Gastrocnemius medialis (tissue), 4 donors: Measurements from ENCODE around the gene MBNL1.

Experiments used
- CTCF ChIP-seq, 5 experiments: fragments of 450-650 bp in 3 of 5; fragments of 200-600 bp in 2 of 5; sonication (generic) in 2 of 5; IDR thresholded peaks in 4 of 5; conservative IDR thresholded peaks in 1 of 5; 1 replicate in 4 of 5; 2 replicates in 1 of 5; pipeline ENCODE4 v1.5.1; 2016 to 2019; ENCODE audit warnings: antibody characterized with exemption in 5 of 5, mild to moderate bottlenecking in 3 of 5, moderate library complexity in 3 of 5
- POLR2A ChIP-seq, 2 donors: fragments of 450-650 bp; IDR thresholded peaks; one replicate each; pipeline ENCODE4 v1.6.1; 2017; ENCODE audit warnings: antibody characterized with exemption in 2 of 2, mild to moderate bottlenecking in 2 of 2, moderate library complexity in 2 of 2

GRCh38 chr3:152445212-152445611 lies 176.5 kb downstream of the MBNL1 start:
- no peak for TF ChIP-seq POLR2A (IDR thresholded peaks at IDR 0.05)
- no peak for TF ChIP-seq CTCF (IDR thresholded peaks at IDR 0.05 in 4 of 5, conservative IDR thresholded peaks at IDR 0.05 in 1 of 5)
